Stimulated activated CD4-positive, alpha-beta T cell treated with anti-CD3 and anti-CD28 coated beads, Interleukin-1b, Interleukin-23, amount 100 ng/mL, for 4 hours (primary cell): ENCODE measurements around the gene GRXCR2.
"Not testable (repeated sequence)": the region's sequence is repeated elsewhere in the genome, so short reads cannot be mapped to it uniquely, and the experiment has no call there.

Experiments
- DNase-seq, 2 donors: peaks; one replicate each; pipeline ENCODE4 v3.0.0-alpha.2; 2020; ENCODE audit warnings: low read depth in 2 of 2

The GRXCR2 gene

GRCh38 chr5:145836241-145836640, 36.6 kb downstream of the GRXCR2 start:
- not testable (repeated sequence) for DNase-seq

- no peak for DNase-seq
Observed at GRCh38 chr5:145835848-145836239, 37.0 kb downstream of the GRXCR2 start.

- DNase-seq: peak; percentile 24 to 31
Observed at GRCh38 chr5:145834917-145835847, 37.6 kb downstream of the GRXCR2 start, which contains the start of gene PRELID2. PRELID2 (minus strand) TSS chr5:145835342; CDS start chr5:145835251, 91 bp downstream.

DNA sequence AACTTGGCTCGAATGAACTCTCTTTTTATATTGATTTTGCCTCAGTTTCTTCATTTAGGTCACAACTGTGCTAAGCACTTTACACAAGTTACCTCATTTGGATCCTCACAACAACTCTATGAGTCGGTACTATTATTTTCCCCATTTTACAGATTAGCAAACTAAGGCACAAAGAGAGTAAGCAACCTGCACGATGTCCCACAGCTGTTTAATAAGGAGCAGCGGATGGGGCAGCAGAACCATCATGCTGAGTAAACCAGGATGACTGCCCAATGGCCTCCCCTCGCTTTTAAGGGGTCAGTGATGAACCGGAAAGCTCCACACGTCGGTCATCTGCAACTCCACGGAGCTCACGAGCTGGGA, 38.3 kb downstream of the GRXCR2 start:
- DNase-seq: no peak

GRCh38 chr5:145833631-145834200, 39.1 kb downstream of the GRXCR2 start:
- DNase-seq: no peak

GRCh38 chr5:145830594-145830993, 42.2 kb downstream of the GRXCR2 start:
- no peak for DNase-seq

GRCh38 chr5:145829708-145830361, 43.0 kb downstream of the GRXCR2 start:
- no peak for DNase-seq

- no peak for DNase-seq
Observed at GRCh38 chr5:145826895-145827674, 45.7 kb downstream of the GRXCR2 start.

DNA sequence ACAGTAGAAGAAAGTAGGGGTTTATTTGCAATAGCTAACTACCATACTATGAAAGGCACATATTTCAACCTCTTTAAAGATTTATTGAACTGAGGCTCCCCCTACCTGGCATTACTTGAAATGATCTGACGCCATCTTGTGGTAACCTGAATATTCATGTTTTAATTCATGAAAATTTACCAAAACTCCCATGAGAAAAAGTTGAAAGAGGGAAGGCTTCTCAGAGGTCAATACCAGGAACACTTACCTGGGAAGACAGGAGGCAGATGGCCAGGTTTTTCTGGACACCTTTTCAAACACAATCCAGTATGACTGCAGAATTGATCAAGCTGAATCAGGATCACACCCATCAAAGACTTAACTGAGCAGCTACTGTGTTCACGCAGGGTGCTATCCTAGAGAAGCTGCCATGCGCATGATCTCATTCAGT, 47.0 kb downstream of the GRXCR2 start:
- no peak for DNase-seq

GRCh38 chr5:145824040-145824439, 48.8 kb downstream of the GRXCR2 start:
- DNase-seq: no peak

- no peak for DNase-seq
Observed at GRCh38 chr5:145818604-145819003, 54.2 kb downstream of the GRXCR2 start.

DNA sequence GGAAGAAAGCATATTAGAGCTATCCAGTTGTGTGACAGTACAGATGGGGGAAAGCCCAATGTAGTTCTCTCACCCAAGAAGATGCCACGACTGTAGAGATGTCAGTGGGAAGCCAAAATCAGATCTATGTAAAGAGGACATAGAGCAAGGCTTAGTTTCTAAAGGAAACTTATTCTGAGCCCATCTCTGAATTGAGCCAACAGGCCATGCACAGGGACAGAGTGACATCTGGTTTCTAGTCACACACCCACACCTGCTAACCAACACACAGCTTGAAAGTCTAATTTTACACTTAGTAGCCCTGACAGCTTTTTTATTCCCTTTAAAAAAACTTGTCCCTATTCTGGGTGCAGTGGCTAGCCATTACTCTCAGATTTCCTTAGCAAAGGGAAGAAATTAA, 59.9 kb downstream of the GRXCR2 start:
- DNase-seq: no peak

DNA sequence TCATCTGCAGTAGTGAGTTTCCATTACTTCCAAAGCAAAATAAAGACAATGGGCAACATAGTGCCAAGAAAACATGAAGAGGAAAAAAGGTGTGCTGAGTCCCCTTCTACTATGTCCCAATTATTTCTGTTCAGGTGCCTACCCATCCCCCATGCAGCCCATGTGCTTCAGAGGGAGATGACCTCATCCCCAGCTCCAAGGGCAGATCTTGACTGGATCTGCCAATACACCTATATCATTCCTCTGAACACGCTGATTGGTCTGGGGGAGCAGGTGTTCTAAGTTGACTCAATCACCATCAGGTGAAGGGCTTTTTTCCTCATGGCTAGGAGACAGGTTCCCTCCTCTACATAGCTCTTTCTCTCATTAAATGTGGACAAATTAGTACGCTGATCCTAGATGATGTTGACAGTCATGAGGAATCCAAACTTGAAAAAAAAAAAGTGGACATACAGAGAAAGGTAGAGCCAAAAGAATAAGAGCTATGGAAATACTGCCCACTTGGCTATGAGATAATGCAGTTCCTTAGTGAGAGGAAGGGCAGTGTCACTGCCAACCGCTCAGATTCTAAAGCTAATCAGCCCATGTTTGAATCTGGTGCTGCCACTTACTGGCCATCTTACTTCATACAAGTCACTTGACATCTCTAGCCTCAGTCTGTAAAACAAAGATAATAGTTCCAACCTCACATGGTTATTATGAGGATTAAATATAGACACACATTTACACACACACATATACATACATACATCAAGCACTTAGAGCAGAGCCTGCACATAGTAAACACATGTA, 60.8 kb downstream of the GRXCR2 start:
- DNase-seq: no peak
